HL-60 (cell line): ENCODE data around the gene DENND1A.

Experiments used
- DNase-seq, 2 experiments: peaks; one replicate each; pipeline ENCODE4 v3.0.0-alpha.2; 2010 to 2020; ENCODE audit warnings: low read depth in 1 of 2, low spot score in 1 of 2
- H3K27ac ChIP-seq: fragments of 250-450 bp; sonication (Bioruptor Pico); replicated peaks from 2 replicates; pipeline ENCODE4 v1.5.1; 2020; ENCODE audit warnings: mild to moderate bottlenecking, moderate library complexity
- H3K27me3 ChIP-seq: fragments of 250-450 bp; sonication (Bioruptor Pico); 2 replicates; pipeline ENCODE4 v1.5.1; 2021; ENCODE audit warnings: mild to moderate bottlenecking, moderate library complexity; ENCODE audit not compliant: insufficient read depth, poor library complexity, severe bottlenecking
- H3K4me3 ChIP-seq: replicated peaks from 2 replicates; pipeline ENCODE4 v1.5.1; 2011; ENCODE audit warnings: mild to moderate bottlenecking, control low read depth, low read length; ENCODE audit not compliant: insufficient read depth
- CTCF ChIP-seq: IDR thresholded peaks from one replicate; pipeline ENCODE4 v1.5.1; 2011; ENCODE audit warnings: low read length, control low read depth, inconsistent platforms; ENCODE audit not compliant: insufficient read depth
- GABPA ChIP-seq: IDR thresholded peaks from 2 replicates; pipeline ENCODE4 v1.6.1; 2012; ENCODE audit warnings: low read depth
- POLR2AphosphoS5 ChIP-seq: IDR thresholded peaks from 2 replicates; pipeline ENCODE4 v1.6.1; 2012; ENCODE audit warnings: low read depth
- SPI1 ChIP-seq: IDR thresholded peaks from 2 replicates; pipeline ENCODE4 v1.6.1; 2012; ENCODE audit warnings: low read depth, mild to moderate bottlenecking, borderline replicate concordance
- TF ChIP-seq, protein P1 (sequence below): IDR thresholded peaks from 2 replicates; pipeline ENCODE4 v1.6.1; 2012; ENCODE audit warnings: low read depth; ENCODE audit not compliant: insufficient replicate concordance

Gene DENND1A

DNA sequence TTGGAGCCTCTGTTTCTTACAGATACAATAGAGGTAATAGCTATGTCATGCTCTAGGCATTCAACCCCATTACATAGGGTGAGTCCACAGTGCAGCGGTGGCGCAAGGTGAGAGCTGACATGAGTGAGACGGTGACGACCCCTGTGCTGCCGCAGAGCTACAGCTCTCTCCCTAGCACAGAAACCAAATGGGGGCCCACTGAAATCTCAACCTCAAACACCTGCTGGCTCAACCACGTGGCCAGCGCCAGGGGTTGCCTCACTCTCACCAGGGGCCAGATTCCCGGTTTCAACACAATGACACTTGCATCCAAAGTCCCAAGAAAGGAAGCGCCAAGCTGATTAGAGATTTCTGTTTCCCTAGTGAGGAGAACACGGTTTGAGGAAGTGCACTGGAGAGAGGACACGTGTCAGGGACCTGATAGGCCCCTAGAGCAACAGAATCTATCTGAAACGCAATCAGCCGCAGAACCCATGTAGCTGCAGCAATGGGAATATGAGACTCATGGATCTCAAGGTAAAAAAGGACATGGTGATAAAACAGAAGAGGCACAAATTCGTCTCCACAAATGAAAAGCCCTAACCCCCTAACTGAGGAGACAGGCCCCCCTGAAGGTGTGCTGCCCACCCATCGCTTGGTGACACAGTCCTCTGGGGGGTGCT is 459.7 kb downstream of the DENND1A start:
- H3K27ac ChIP-seq, result peak overlapping the region; percentile 29
- no peak overlapping the region for H3K4me3 ChIP-seq
- no peaks in the 10 kb centered on the region for H3K27me3 ChIP-seq
- peak; percentile 50; the same call in 1 of the 2 replicates for TF ChIP-seq POLR2AphosphoS5
- peak; percentile 99 for TF ChIP-seq SPI1
- no peak for TF ChIP-seq CTCF
- peak; percentile 83 to 97 for DNase-seq

DNA sequence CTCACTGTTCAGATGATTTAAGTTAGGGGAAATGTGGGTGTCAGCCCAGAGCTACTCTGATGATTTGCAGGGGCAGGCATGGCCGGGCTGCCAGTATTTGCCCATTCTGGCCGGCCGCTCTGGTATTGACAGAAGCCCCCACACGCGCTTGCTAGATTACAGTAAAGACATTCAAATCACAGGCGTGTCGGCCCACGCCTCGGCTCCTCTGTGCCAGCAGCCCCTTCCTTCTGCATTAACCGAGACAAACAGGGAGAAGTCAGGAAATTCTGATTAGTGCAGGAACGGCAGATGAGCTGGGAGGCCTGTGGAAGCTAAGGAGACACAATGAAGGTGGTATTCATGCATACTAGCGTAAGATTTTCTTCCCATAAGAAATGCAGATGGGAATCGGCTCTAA is 460.6 kb downstream of the DENND1A start:
- no peak for DNase-seq
- Histone ChIP-seq H3K27me3 (no peaks in the 10 kb centered on the region), H3K4me3 (no peak overlapping the region), H3K27ac (no peak overlapping the region)
- no peak for TF ChIP-seq GABPA
- no peak for TF ChIP-seq POLR2AphosphoS5
- no peak for TF ChIP-seq CTCF
- TF ChIP-seq, protein P1, sequence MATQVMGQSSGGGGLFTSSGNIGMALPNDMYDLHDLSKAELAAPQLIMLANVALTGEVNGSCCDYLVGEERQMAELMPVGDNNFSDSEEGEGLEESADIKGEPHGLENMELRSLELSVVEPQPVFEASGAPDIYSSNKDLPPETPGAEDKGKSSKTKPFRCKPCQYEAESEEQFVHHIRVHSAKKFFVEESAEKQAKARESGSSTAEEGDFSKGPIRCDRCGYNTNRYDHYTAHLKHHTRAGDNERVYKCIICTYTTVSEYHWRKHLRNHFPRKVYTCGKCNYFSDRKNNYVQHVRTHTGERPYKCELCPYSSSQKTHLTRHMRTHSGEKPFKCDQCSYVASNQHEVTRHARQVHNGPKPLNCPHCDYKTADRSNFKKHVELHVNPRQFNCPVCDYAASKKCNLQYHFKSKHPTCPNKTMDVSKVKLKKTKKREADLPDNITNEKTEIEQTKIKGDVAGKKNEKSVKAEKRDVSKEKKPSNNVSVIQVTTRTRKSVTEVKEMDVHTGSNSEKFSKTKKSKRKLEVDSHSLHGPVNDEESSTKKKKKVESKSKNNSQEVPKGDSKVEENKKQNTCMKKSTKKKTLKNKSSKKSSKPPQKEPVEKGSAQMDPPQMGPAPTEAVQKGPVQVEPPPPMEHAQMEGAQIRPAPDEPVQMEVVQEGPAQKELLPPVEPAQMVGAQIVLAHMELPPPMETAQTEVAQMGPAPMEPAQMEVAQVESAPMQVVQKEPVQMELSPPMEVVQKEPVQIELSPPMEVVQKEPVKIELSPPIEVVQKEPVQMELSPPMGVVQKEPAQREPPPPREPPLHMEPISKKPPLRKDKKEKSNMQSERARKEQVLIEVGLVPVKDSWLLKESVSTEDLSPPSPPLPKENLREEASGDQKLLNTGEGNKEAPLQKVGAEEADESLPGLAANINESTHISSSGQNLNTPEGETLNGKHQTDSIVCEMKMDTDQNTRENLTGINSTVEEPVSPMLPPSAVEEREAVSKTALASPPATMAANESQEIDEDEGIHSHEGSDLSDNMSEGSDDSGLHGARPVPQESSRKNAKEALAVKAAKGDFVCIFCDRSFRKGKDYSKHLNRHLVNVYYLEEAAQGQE, result no peak
- no peak for TF ChIP-seq SPI1

DNA sequence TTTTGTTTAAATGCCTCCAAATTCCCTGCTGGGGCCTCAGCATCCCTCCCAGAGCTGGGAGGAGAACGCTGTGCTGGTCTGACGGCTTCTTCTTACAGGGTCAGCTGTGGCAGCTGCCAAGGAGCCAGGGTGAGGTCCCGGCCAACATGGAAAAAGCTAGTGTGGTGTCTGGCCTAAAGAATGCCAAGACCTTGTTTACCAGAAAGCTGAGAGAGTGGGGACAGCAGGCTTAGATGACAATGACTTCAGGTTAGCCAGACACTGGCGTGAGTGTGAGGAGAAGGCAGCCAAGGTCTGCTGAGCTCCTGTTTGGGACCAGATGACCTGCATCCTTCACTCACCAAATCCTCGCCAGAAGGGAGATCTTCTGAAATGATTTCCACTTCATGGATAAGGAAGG is 461.4 kb downstream of the DENND1A start:
- no peak for DNase-seq
- Histone ChIP-seq H3K27ac (no peak overlapping the region), H3K4me3 (no peak overlapping the region), H3K27me3 (no peaks in the 10 kb centered on the region)
- no peak for TF ChIP-seq CTCF
- TF ChIP-seq SPI1, result no peak
- no peak for TF ChIP-seq GABPA
- no peak for TF ChIP-seq POLR2AphosphoS5
- TF ChIP-seq, protein P1, result no peak

DNA sequence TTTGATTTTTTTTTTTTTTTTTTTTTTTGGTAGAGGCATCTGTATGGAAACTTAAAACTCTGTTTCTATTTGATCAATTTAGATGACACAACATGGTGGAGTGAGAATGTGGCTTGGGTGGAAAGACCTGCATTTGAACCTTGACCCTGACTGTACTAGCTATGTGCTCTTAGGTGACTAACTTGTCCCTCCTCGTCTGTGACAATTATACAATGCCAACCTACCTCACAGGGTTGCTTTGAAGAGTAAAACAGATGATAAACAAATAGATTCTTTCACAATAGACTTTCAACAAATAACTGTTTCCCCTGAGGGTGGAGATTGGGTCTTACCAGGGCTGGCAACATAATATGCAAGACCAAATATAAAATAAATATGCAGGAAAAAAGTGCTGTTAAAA is 464.6 kb downstream of the DENND1A start:
- TF ChIP-seq SPI1 (no peak), POLR2AphosphoS5 (no peak), GABPA (no peak), CTCF (no peak)
- TF ChIP-seq, protein P1, result no peak
- Histone ChIP-seq H3K27ac (no peak overlapping the region), H3K27me3 (no peaks in the 10 kb centered on the region), H3K4me3 (no peak overlapping the region)
- DNase-seq, result no peak
